NCI-H1048 (cell line): ENCODE measurements around the gene DEXI.

Experiments used
- DNase-seq: peaks from one replicate; lab custom pipeline; 2025; lab: John Stamatoyannopoulos, UW

Gene DEXI

DNA sequence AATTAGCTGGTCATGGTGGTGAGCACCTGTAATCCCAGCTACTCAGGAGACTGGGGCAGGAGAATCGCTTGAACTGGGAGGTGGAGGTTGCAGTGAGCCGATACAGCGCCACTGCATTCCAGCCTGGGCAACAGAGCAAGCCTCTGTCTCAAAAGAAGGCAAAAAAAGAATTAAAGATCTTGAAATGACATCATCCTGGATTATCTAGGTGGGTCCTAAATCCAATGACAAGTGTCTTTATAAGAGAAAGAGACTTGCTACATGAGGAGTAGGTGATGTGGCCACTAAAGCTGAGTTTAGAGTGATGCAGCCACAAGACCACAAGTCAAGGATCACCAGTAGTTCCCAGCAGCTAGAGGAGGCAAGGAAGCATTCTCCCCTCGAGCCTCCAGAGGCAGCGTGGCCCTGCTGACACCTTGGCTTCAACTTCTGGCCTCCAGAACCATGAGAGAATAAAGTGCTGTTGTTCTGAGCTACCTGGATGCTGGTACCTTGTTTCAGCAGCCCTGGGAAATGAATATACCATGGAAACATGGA lies 49.4 kb downstream of the DEXI start:
- DNase-seq = no peak

DNA sequence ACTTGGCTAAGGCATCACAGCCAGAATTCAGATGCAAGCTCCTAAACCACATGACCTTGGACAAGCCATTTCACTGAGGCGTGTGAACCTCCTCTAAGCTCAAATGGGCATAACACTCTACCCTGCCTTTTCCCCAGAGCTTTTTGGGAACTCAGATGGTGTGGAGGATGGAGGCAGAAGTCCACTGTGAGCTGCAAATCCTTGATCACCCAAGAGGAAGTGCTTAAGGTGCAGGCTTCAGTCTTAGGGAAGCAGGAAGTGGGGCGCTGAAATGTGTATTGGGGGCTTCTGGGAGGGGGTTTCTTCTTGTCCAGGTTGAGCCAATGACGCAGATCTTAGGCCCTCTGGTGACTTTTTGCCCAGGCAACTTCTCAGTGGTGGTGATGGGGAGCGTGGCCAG lies 52.4 kb downstream of the DEXI start:
- no peak for DNase-seq

DNA sequence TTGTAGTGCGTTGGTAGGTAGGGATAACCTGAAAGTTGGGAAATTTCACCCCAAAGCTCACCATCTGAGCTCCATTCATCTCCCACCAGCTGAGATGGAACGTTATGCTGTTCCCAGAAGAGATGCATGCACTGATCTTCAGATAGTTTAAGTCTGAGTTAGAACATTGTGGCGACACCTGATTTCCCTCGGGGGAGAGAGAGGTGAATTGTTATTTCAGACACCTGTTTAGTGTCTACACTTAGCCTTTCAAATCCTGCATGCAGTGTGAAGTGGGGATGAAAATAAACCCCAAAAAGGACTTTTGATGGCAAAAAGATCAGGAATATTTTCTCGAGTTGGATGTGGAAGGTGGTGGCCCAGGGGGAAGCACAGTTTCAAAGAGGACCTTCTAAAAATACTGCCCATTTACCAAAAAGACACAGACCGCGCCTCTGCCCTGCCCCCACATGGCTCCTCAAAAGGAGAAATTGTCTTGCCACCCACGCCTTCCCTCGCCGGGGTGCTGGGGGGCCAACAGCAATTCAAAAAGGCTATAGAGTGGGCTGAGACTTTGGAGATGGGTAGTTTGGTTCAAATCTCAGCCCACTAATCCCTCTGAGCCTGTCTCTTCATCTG lies 53.8 kb downstream of the DEXI start:
- DNase-seq = no peak

DNA sequence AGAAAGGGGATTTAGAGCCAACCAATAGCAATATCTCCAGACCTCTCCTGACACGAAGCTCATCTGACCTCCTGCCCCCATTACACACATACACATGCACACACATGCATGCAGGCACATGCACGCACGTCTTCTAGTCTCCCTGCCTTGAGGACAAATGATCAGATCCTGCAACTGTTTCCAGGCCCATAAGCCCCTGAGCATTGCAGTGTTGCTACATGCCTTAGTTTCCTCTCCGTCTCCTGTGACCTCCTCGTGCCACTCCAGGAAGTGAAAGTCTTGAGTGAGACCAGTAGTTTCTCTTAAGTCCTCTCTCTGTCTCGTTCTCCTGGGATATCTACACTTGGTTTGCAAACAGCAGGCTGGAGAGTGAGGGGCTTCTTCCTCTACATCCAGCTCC lies 57.0 kb downstream of the DEXI start:
- DNase-seq = no peak

DNA sequence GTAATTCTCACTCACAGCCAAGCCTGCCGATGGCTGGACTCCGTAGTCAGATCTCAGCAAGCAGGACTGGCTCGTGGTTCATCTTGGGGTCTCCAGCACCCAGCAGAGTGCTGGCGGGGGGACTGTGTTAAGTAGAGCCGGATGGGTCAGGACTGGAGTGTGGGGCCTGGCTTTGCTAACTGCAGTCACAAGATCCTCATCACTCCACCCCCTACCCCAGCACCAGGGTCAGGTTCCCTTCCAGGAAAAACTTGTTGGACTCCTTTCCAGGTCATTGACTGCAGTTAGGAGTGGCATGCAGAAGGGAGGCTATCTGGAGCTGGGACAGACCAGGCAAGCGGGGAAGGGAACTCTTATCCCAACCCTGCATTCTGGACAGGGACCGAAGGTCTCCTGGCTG lies 59.3 kb downstream of the DEXI start:
- DNase-seq = no peak

DNA sequence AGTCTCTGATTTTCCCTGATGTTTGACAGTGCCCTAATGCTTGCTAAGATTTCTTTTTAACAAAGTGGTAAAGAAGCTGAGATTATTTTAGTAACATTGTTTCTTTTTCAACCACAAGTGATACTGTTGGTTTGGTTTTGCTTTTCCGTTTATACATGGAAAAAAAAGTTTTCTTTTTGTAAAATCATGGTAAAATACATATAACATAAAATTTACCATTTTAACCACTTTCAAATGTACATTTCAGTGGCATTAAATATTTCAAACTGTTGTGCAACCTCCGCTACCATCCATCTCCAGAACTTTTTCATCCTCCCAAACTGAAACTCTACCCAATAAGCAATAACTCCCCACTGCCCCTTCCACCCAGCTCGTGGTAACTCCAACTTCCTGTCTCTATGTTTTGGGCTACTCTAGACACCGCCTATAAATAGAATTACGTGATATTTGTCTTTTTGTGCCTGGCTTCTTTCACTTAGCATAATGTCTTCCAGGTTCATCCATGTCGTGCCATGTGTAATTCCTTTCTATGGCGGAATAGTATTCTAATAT lies 60.7 kb downstream of the DEXI start:
- no peak for DNase-seq

DNA sequence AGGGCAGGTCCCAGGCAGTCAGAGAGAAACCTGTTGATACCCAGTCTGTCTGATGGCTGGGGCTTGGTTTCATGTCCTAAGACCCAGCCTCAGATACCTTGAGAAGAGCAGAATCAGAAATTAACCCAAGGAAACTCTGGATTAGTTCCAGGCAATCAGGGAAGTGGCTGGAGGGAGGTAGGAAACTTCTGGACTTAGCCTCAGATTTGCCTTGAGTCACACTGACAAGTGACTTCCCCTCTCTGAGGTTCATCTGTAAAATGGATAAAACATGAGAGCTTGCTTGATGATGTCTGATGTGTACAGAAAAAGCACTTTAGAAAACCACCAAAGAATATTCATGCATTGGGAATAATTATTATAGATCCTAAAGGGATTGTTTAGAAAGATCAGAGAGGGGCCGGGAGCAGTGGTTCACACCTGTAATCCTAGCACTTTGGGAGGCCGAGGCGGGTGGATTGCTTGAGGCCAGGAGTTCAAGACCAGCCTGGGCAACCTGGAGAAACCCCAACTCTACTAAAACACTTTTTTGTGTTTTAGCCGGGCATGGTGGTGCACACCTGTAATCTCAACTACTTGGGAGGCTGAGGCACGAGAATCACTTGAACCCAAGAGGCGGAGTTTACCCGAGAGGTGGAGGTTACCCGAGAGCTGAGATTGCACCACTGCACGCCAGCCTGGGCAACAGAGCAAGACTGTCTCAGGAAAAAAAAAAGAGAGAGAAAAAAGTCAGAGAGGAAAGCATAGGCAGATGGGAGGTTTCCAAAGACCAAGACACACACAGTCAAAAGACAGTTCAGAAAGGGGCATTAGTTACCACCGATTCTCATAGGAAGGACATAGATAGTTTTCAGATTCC lies 61.4 kb downstream of the DEXI start:
- no peak for DNase-seq

DNA sequence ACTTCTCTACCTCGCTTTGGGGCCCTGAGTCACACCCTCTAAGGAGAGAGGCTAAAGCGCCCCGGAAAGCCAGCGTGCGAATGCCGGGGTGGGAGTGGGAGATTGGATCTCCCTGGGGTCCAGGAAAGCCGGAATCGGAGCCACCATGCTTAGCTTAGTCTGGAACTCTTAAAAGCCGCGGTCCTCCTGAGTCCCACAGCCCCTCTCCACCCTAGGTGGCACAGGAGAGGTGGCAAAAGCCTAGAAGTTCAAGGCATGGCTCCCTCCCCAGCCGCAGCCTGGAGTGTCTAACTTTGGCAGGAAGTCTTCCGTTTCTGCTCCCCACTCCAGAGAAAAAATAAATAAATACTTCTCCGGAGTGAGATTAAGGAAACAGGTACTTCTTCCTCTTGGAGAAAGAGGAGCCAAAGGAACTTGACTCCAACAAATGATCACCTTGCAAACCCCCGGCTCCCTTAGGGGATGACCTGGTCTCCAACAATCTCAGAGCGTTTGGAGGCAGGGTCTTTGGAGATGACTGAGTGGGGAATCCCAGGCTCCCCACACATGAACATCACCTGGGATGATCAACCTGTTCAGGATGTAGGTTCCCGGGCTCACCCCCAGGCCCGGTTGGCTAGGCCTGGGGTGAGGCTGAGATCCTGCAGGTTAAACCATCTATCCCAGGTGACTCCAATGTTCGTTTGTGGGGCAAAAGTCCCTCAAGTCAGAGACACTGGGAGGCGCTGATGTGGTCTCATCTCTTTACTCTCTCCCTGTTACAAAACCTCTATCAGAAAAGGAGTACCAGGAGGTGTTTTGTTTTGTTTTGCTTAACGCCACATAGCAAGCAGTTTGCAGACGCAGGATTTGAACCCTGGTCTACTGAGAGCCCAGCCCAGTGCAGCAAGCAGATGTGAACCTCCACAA lies 62.3 kb downstream of the DEXI start:
- no peak for DNase-seq
